ENCODE measurements around the gene DOCK1.
"Not testable (repeated sequence)": the region's sequence is repeated elsewhere in the genome, so short reads cannot be mapped to it uniquely, and the experiment has no call there.

The DOCK1 gene

GRCh38 chr10:127276794-127277462 lies 371.7 kb downstream of the DOCK1 start:
- H3K4me1 Mint-ChIP-seq, result no peaks in the 10 kb centered on the region
- peaks cover 23% of the 10 kb centered on the region for H3K27me3 Mint-ChIP-seq
- H3K27ac Mint-ChIP-seq, result no peak overlapping the region
- no peaks in the 10 kb centered on the region for H3K9me3 Mint-ChIP-seq
- CTCF ChIA-PET, result no interaction called here
- no peaks in the 10 kb centered on the region for H3K36me3 Mint-ChIP-seq
- DNase-seq, result no peak
- no peak overlapping the region for H3K4me3 Mint-ChIP-seq

GRCh38 chr10:127278001-127278400 lies 372.8 kb downstream of the DOCK1 start:
- H3K27me3 Mint-ChIP-seq, result peaks cover 26% of the 10 kb centered on the region
- no peak for DNase-seq

GRCh38 chr10:127279334-127279774 lies 374.1 kb downstream of the DOCK1 start:
- CTCF ChIA-PET, result no interaction called here
- H3K4me1 Mint-ChIP-seq, result no peaks in the 10 kb centered on the region
- H3K4me3 Mint-ChIP-seq, result no peak overlapping the region
- no peak for DNase-seq
- H3K27ac Mint-ChIP-seq, result no peak overlapping the region
- no peaks in the 10 kb centered on the region for H3K36me3 Mint-ChIP-seq
- peaks cover 31% of the 10 kb centered on the region for H3K27me3 Mint-ChIP-seq
- H3K9me3 Mint-ChIP-seq, result no peaks in the 10 kb centered on the region

More at GRCh38 chr10:127278001-127278400, 372.8 kb downstream of the DOCK1 start:
- no peaks in the 10 kb centered on the region for H3K36me3 Mint-ChIP-seq
- no peak overlapping the region for H3K27ac Mint-ChIP-seq
- CTCF ChIA-PET, result no interaction called here
- no peaks in the 10 kb centered on the region for H3K9me3 Mint-ChIP-seq
- H3K4me3 Mint-ChIP-seq, result no peak overlapping the region
- H3K4me1 Mint-ChIP-seq, result no peaks in the 10 kb centered on the region

- DNase-seq, result no peak
- Mint-ChIP-seq H3K9me3 (no peaks in the 10 kb centered on the region), H3K36me3 (no peaks in the 10 kb centered on the region), H3K4me3 (no peak overlapping the region), H3K27ac (no peak overlapping the region), H3K4me1 (no peaks in the 10 kb centered on the region), H3K27me3 (peaks cover 27% of the 10 kb centered on the region)
- CTCF ChIA-PET, result no interaction called here
Observed at GRCh38 chr10:127280446-127280845, 375.2 kb downstream of the DOCK1 start.

GRCh38 chr10:127283017-127283416 lies 377.8 kb downstream of the DOCK1 start:
- peaks cover 2% of the 10 kb centered on the region for H3K4me1 Mint-ChIP-seq
- H3K27ac Mint-ChIP-seq, result no peak overlapping the region
- H3K27me3 Mint-ChIP-seq, result peaks cover 39% of the 10 kb centered on the region
- H3K36me3 Mint-ChIP-seq, result no peaks in the 10 kb centered on the region
- DNase-seq, result no peak
- CTCF ChIA-PET, result no interaction called here
- H3K9me3 Mint-ChIP-seq, result peaks cover 1% of the 10 kb centered on the region
- H3K4me3 Mint-ChIP-seq, result no peak overlapping the region

GRCh38 chr10:127283576-127283975 lies 378.3 kb downstream of the DOCK1 start:
- Mint-ChIP-seq H3K27ac (no peak overlapping the region), H3K4me1 (peaks cover 2% of the 10 kb centered on the region), H3K4me3 (no peak overlapping the region), H3K27me3 (peaks cover 39% of the 10 kb centered on the region), H3K9me3 (peaks cover 4% of the 10 kb centered on the region), H3K36me3 (no peaks in the 10 kb centered on the region)
- CTCF ChIA-PET, result no interaction called here
- DNase-seq, result no peak

- Mint-ChIP-seq H3K27me3 (peaks cover 50% of the 10 kb centered on the region), H3K4me1 (peaks cover 34% of the 10 kb centered on the region), H3K9me3 (peaks cover 22% of the 10 kb centered on the region), H3K36me3 (peaks cover 6% of the 10 kb centered on the region), H3K27ac (no peak overlapping the region), H3K4me3 (no peak overlapping the region)
- CTCF ChIA-PET, result no interaction called here
- DNase-seq, result no peak
Observed at GRCh38 chr10:127290850-127291249, 385.6 kb downstream of the DOCK1 start.

GRCh38 chr10:127291329-127291728 lies 386.1 kb downstream of the DOCK1 start:
- Mint-ChIP-seq H3K4me1 (peaks cover 35% of the 10 kb centered on the region), H3K9me3 (peaks cover 22% of the 10 kb centered on the region), H3K4me3 (no peak overlapping the region), H3K27ac (no peak overlapping the region), H3K36me3 (peaks cover 6% of the 10 kb centered on the region), H3K27me3 (peaks cover 52% of the 10 kb centered on the region)
- CTCF ChIA-PET, result no interaction called here
- DNase-seq, result no peak

- Mint-ChIP-seq H3K9me3 (peaks cover 22% of the 10 kb centered on the region), H3K27ac (no peak overlapping the region), H3K27me3 (peaks cover 56% of the 10 kb centered on the region), H3K36me3 (peaks cover 6% of the 10 kb centered on the region), H3K4me3 (no peak overlapping the region), H3K4me1 (peaks cover 35% of the 10 kb centered on the region)
- CTCF ChIA-PET, result no interaction called here
- no peak for DNase-seq
Observed at GRCh38 chr10:127292888-127293287, 387.7 kb downstream of the DOCK1 start.

- Mint-ChIP-seq H3K4me1 (peaks cover 35% of the 10 kb centered on the region), H3K4me3 (no peak overlapping the region), H3K27me3 (peaks cover 60% of the 10 kb centered on the region), H3K36me3 (peaks cover 6% of the 10 kb centered on the region), H3K9me3 (peaks cover 18% of the 10 kb centered on the region), H3K27ac (peak overlapping the region; percentile 87)
- DNase-seq, result peak; percentile 83
- CTCF ChIA-PET, result no interaction called here
Observed at GRCh38 chr10:127293640-127294039, 388.4 kb downstream of the DOCK1 start.

GRCh38 chr10:127296696-127297095 lies 391.5 kb downstream of the DOCK1 start:
- Mint-ChIP-seq H3K4me1 (peaks cover 35% of the 10 kb centered on the region), H3K9me3 (peaks cover 18% of the 10 kb centered on the region), H3K4me3 (no peak overlapping the region), H3K36me3 (peaks cover 6% of the 10 kb centered on the region), H3K27ac (no peak overlapping the region), H3K27me3 (peaks cover 75% of the 10 kb centered on the region)
- CTCF ChIA-PET, result no interaction called here
- no peak for DNase-seq

- CTCF ChIA-PET, result no interaction called here
- Mint-ChIP-seq H3K4me1 (peaks cover 20% of the 10 kb centered on the region), H3K27me3 (peaks cover 67% of the 10 kb centered on the region), H3K27ac (no peak overlapping the region), H3K4me3 (no peak overlapping the region), H3K9me3 (peaks cover 11% of the 10 kb centered on the region), H3K36me3 (peaks cover 6% of the 10 kb centered on the region)
- DNase-seq, result no peak
Observed at GRCh38 chr10:127298381-127298780, 393.2 kb downstream of the DOCK1 start.

- peaks cover 66% of the 10 kb centered on the region for H3K27me3 Mint-ChIP-seq
- H3K4me1 Mint-ChIP-seq, result peaks cover 12% of the 10 kb centered on the region
- H3K4me3 Mint-ChIP-seq, H3K9me3 Mint-ChIP-seq, CTCF ChIA-PET, H3K27ac Mint-ChIP-seq, H3K36me3 Mint-ChIP-seq, DNase-seq: not testable (repeated sequence)
Observed at GRCh38 chr10:127299192-127299591, 394.0 kb downstream of the DOCK1 start.

GRCh38 chr10:127299956-127300689 lies 394.9 kb downstream of the DOCK1 start:
- H3K27ac Mint-ChIP-seq, result no peak overlapping the region
- no peak overlapping the region for H3K4me3 Mint-ChIP-seq
- peaks cover 7% of the 10 kb centered on the region for H3K4me1 Mint-ChIP-seq
- H3K36me3 Mint-ChIP-seq, result no peaks in the 10 kb centered on the region
- peaks cover under 1% of the 10 kb centered on the region for H3K9me3 Mint-ChIP-seq
- no peak for DNase-seq
- H3K27me3 Mint-ChIP-seq, result peaks cover 64% of the 10 kb centered on the region
- CTCF ChIA-PET, result no interaction called here

- Mint-ChIP-seq H3K36me3 (no peaks in the 10 kb centered on the region), H3K4me1 (peaks cover 2% of the 10 kb centered on the region), H3K9me3 (no peaks in the 10 kb centered on the region), H3K27me3 (peaks cover 66% of the 10 kb centered on the region), H3K4me3 (no peak overlapping the region), H3K27ac (no peak overlapping the region)
- CTCF ChIA-PET, result no interaction called here
- DNase-seq, result no peak
Observed at GRCh38 chr10:127300868-127301321, 395.7 kb downstream of the DOCK1 start.
